ENCODE results near the gene OST4.
"Not testable (repeated sequence)": the region's sequence is repeated elsewhere in the genome, so short reads cannot be mapped to it uniquely, and the experiment has no call there.

Gene OST4

DNA sequence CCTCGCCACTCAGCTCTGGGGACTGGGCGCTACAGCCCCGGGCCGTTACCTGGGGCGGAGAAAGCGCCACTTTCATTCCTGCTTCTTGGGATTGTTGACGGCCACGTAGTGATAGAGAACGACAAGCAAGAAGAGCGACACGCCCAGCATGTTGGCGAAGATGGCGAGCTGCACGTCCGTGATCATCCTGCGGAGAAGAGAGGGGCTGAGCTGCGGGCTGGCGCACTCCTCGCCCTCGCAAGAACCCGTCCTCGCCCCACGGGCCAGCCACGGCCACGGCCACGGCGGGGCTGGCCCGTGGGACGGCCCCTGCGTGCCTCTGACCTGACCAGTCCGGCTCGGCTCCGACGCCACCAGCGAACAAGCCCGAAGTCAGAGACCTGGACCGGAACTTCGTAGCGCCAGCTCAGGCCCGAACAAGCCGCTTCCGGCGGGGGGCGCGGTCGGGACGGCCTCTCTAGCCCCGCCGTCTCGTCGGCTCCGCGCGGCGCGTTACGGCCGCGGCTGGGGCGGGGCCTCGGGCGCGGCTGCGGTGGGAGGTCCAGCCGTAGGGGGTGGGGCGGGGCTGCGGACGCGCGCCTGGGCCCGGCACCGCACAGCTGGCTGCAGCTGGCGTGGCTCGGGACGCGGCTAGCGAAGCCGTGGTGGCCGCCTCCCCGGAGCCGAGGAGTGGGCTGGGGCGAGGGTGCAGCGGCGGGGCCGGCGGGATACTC is at the start of gene OST4:
TSS of gene OST4 (minus strand) at position 378 of the 713 bp plus-strand sequence.
- peak; percentile 91 for DNase-seq

DNA sequence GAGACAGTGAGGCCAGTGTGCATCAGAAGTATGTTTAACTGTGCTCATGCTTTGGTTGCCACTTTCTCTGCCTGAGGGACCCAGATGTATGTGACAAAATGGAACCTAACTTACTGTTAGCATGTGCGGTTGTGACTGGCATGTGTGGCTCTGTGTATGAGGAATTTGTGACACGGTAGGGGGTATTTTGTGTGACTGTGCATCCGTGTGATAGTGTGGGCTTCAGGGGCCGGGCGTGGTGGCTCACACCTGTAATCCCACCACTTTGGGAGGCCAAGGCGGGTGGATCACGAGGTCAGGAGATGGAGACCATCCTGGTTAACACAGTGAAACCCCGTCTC is 47.8 kb upstream of the OST4 start:
- DNase-seq = not testable (repeated sequence)

DNA sequence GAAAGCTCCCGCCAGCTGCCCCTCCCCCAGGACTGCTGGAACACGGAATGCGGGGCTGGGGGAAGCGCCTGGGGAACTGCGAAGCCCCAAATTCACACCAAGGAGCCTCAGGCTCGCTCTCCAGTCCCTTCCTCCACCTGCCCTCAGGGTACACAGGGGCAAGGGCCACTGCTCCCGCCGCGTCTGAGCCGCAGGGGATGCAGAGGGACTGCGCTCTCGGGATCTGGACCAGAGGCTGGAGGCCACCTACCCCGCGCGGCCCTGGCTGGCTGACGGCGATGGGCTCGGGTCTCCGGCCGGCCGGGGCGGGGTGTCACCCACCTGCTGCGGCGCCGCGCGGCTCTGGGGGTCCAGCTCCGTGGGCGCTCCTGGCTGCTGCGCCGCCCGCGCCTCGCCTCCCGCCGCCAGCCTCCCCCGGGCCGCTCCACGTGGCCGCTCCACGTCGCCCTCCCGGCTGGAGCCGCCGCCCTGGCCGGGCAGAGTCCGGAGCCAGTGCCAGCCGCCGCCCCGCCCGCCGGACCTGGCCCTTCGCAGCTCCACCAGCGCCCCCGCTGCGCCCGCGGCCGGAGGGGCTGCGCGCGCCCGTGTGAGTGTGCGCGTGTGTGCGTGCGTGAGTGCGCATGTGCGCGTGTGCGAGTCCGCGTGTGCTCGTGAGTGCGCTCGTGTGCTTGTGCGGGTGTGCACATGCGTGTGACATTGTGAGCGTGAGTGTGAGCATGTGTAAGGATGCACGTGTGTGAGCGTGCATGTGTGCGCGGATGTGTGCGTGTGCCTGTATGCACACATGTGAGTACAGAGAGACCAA is 47.3 kb upstream of the OST4 start, which contains the start of gene CGREF1:
TSS of gene CGREF1 (minus strand) at position 604 of the 805 bp plus-strand sequence. CDS start 14,762 bp downstream, outside the sequence.
- DNase-seq = no peak

DNA sequence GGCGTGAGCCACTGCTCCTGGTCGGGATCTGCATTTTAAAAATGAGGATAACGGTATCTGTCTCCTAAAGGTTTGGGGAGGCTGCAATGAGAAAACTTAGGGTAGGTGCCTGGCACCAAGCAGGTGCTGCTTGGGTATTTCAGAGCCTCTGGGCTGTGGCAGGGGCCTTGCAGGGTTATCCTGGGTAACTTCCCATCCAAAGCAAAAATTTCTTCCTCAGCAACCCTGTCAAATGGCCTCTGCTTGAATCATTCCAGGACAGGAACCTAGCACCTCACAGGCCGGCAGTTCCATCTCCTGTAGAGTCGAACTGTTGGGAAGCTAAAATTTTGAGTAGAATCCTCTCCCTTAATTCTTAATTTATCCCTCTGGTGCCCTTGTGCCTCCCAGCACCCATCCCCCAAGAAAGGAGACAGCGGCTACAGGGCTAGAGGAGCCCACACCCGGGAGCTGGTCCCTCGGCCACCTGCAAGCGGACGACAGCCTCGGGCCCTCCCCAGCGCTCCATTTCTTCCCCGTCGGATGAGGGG is 46.6 kb upstream of the OST4 start:
- DNase-seq = no peak

GRCh38 chr2:27115519-27115918 is 44.1 kb upstream of the OST4 start:
- no peak for DNase-seq

- not testable (repeated sequence) for DNase-seq
Measured at GRCh38 chr2:27111392-27112078, 40.1 kb upstream of the OST4 start.

DNA sequence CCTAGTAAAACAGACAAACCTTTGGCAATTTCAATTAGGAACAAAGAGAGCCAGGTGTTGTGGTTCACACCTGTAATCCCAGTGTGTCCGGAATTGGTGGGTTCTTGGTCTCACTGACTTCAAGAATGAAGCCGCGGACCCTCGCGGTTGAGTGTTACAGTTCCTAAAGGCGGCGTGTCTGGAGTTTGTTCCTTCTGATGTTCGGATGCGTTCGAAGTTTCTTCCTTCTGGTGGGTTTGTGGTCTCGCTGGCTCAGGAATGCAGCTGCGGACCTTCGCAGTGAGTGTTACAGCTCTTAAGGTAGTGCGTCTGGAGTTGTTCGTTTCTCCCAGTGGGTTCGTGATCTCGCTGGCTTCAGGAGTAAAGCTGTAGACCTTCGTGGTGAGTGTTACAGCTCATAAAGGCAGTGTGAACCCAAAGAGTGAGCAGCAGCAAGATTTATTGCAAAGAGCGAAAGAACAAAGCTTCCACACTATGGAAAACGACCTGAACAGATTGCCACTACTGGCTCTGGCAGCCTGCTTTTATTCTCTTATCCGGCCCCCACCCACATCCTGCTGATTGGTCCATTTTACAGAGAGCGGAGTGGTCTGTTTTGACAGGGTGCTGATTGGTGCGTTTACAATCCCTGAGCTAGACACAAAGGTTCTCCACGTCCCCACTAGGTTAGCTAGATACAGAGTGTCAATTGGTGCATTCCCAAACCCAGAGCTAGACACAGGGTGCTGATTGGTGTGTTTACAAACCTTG is 39.3 kb upstream of the OST4 start:
- DNase-seq = not testable (repeated sequence)

- DNase-seq = no peak
Measured at GRCh38 chr2:27109083-27109482, 37.6 kb upstream of the OST4 start.

DNA sequence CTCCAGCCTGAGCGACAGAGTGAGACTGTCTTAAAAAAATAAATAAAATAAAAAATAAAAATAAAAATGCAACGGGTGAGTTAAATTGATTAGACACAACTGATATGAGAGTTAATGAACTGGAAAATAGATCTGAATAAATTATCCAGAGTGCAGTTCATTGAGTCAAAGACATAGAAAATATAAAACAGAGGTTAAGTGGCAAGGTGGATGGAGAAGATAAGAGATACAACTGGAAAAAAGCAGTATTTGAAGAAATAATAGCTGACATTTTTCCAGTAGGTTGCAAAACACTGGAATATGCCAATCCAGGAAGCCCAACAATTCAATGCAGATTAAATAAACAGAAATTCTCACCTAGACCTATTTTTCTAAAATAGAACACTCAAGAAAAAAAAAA is 36.8 kb upstream of the OST4 start:
- DNase-seq = no peak

DNA sequence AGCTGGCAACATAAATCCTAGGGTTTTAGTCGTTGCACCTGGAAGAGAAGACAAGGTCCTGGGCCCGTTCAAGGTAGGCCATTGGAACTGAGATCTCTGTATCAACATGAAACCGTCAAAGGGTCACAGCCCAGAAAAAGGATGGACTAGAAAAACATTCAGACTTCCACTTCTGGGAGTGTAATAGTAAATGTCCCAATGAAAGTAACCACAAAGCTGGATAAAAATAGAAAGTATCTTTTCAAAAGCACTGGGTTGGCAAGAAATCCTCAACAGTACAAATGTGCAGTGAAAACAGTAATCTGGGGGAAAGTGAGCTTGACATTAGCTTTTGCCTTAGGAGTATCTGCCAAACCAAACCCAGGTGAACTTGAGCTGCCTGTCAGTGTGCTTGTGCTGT is 34.5 kb upstream of the OST4 start:
- DNase-seq = no peak

- no peak for DNase-seq
Measured at GRCh38 chr2:27102329-27102728, 30.9 kb upstream of the OST4 start.

DNA sequence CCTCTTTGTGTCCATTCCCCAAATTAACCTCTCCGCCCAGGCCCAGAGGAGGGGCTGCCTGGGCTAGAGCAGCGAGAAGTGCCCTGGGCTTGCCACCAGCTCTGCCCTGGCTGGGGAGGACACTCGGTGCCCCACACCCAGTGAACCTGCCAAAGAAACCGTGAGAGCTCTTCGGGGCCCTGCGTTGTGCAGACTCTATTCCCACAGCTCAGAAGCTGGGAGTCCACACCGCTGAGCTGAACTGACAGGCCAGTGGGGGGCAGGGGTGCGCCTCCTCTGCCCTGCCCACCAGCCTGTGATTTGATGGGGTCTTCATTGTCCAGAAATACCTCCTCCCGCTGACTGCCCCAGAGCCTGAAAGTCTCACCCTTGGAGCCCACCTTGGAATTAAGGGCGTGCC is 28.6 kb upstream of the OST4 start:
- no peak for DNase-seq

- no peak for DNase-seq
Measured at GRCh38 chr2:27099334-27099955, 28.0 kb upstream of the OST4 start.

DNA sequence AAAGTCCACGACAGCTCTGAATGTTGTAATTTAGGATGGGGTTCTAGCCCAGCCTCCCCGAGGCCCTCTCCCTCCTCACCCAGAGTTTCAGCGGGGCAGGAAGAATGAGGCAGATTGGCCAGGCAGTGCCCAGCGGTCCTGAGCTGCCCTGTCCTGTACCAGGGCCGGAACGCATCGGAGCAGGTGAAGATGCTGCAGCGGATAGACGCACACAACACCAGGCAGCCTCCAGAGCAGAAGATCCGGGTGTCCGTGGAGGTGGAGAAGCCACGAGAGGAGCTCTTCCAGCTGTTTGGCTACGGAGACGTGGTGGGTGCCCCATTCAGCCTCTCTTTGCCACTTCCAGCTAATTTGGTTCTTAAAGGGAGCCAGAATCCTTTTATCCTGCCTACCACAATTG is 25.9 kb upstream of the OST4 start:
- no peak for DNase-seq

- no peak for DNase-seq
Measured at GRCh38 chr2:27096748-27097297, 25.4 kb upstream of the OST4 start.

- peak; percentile 16 for DNase-seq
Measured at GRCh38 chr2:27095745-27096651, 24.5 kb upstream of the OST4 start.

- no peak for DNase-seq
Measured at GRCh38 chr2:27095427-27095744, 23.9 kb upstream of the OST4 start.

GRCh38 chr2:27094353-27094984 is 23.0 kb upstream of the OST4 start:
- DNase-seq = no peak

DNA sequence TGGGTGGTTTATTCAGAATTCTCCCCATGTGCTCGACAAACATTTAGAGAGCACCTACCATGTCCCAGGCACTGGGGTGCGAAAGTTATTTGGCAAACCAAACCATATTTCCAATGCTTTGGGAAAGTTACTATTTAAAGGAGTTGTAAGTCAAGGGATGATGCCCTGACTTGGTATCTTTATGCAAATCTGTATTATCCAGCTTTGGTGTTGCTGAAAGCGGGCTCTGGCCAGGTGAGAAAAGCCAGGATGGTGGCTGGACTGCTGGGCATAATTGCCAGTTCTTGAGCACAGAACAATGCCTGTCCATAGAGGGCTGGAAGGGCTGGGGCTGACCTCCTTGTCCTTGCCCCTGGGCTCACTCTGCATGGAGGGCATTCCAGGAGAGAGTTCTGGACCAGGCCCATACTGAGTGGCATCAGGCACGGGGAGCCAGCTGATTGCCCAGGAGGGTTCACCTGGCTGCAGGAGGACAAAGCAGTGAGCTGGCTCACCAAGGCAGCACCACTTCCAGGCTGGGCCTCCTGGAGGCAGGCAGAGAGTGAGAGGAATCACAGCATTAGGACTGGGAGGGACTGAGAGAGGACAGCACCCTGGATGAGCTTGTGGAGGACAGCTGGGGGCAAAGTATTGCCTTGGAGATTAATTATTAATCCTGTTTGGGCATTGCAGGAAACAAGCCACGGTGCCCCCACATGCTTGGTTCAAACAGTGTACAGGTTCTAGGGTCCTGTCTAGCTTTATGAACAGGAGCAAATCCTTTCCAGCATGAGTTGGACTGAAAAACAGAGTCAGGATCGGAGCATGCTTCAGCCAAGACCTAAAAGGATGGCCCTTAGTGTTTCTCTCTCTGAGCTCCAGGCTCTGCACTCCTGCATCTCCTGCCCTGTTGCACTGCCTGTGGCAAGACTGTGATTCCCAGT is 22.2 kb upstream of the OST4 start:
- DNase-seq = no peak

Measured in GDM1 (cell line).